Skeletal muscle cell (primary cell): ENCODE results near the gene CASP8.
A peak's percentile ranks its signal among the peaks of the same experiment; 100 is the strongest.
"Not testable (repeated sequence)": the region's sequence is repeated elsewhere in the genome, so short reads cannot be mapped to it uniquely, and the experiment has no call there.

ENCODE experiments used
- DNase-seq: peaks from one replicate; pipeline ENCODE4 v3.0.0-alpha.2; 2010; ENCODE audit warnings: low read depth
- H3K4me3 ChIP-seq: 2 replicates; pipeline ENCODE4 v1.5.1; 2011; ENCODE audit warnings: low read depth, mild to moderate bottlenecking, control low read depth, low read length, moderate library complexity

CASP8 gene

DNA sequence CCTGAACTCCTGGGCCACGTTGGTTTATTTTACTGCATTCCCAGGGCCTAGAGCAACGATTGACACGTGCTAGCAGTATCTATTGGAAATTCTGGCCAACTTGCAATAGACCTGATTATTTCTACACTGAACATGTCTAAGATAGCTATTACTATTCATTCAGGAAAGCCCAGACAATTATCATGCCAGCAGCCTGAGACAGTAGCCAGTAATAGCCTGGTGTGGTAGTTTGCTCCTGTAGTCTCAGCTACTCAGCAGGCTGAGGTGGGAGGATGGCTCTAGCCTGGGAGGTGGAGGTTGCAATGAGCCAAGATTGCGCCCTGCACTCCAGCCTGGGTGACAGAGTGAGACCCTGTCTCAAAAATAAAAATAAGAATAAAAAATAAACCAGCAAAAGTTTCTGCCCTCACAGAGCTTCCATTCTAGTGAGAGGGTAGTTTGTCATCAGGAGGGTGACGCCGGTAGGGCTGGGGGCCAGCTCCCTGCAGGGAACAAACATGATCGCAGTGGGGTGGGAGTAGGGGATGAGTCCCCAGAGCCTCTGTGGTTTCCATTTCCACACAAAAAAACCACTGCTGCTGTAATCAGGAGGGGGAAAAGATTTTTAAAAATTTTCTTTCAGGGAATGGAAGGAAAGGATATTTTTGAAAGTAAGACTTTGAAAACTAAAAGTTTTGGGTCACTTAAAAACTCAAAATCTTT is 4.3 kb downstream of the CASP8 start:
- no peak overlapping the region for H3K4me3 ChIP-seq
- no peak for DNase-seq

DNA sequence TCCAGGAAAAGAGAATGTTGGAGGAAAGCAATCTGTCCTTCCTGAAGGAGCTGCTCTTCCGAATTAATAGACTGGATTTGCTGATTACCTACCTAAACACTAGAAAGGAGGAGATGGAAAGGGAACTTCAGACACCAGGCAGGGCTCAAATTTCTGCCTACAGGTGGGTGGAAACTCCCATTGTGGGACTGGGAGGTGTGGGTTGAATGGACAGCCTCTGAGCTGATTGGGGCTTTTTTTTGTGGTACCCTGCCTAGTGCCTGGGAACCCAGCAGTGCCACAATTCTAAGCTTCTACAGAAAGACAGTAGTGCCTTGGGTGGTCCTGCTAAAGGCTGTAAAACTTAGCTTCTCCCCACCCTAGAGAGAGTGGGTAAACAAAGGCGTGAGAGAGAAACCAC is 6.3 kb downstream of the CASP8 start:
- no peak overlapping the region for H3K4me3 ChIP-seq
- no peak for DNase-seq

DNA sequence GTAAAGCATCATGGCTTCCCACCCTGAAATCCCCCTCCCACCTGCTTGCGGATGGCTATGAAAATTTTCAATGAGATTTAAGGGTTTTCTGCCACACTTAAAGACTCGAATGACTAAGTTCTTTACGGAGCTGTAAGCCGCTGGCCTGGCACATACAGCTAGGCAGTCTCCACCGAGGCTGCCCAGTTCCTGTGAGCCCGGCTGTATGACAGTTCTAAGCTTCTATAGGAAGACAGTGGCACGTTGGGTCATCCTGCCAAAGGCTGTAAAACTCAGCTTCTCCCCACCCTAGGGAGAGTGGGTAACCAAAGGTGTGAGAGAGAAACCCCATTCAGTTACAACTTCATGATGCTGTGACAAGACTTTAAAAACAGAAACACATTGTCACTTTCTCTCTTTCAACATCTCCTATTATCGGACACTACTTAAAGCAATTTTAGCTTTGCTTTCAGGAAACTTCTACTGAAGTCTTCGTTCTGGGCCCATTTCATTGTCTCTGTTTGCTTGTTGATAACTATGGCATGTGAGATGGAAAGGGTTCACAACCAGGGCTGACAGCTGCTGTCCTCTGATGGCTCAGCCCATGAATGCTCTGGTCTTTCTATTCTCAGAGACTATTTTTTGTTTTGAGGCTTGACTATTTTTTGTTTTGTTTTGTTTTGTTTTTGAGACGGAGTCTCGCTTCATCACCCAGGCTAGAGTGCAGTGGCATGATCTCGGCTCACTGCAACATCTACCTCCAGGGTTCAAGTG is 7.1 kb downstream of the CASP8 start:
- no peak for DNase-seq
- H3K4me3 ChIP-seq: no peak overlapping the region

DNA sequence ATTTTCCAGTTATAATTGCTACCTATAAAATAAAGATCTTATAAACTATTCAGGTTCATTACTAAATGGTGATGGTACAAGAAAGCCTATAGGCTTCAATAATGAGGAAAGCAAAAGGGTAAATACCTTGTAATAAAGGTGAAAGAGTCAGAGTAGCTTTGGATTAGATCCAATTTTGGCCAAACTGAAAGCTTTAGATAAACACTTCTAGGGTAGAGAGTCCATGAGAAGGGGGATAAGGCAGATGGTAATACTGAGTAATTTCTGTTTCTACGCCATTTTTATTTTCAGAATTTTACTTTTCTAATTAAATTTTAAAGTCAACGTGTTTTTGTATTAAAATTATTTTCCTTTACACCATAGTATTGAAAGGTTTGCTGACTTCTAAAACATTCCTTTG is 9.4 kb downstream of the CASP8 start:
- H3K4me3 ChIP-seq: no peak overlapping the region
- DNase-seq: no peak

DNA sequence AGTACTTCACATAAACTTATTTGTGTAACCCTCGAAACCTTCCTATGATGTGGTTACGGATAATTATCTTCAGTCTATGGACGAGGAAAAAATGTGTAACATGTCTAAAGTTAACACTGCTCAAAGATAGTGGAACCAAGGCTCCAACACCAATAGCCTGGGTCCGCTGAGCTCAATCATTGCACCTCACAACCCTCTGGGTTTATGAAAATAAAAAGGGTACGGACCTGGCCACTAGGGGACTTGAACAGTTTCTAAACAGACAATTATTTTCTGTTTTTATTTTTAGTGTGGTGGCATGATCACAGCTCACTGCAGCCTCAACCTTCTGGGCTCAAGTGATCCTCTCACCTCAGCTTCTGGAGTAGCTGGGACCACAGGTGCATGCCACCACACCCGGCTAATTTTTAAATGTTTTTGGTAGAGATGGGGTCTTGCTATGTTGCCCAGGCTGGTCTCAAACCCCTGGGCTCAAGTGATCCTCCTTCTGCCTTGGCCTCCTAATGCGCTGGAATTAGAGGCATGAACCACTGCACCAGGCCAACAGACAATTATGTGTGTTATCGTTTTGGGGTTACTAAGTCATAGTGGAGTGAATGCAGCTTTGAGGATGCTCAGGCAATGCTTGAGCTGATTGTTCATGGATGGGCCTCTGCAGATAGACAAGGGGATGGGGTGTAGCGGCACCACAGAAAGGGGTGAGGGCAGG is 10.1 kb downstream of the CASP8 start:
- no peak overlapping the region for H3K4me3 ChIP-seq
- no peak for DNase-seq

DNA sequence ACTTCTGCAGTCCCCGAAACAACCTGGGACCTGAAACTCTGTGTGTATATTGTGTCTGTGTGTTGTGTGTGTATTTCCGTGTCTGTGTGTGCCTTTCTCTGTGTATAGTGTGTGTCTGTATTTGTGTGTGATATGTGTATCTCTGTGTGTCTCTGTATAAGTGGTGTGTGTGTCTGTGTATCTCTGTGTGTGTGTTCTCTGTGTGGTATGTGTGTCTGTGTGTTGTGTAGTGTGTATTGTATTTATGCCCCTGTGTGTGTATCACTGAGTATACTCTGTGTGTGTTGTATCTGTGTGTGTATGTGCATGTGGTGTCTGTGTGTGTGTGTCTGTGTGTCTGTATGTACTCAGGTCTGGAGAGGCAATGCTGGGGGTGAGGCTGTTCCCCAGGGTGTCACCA is 11.6 kb downstream of the CASP8 start:
- DNase-seq: no peak
- H3K4me3 ChIP-seq: no peak overlapping the region

DNA sequence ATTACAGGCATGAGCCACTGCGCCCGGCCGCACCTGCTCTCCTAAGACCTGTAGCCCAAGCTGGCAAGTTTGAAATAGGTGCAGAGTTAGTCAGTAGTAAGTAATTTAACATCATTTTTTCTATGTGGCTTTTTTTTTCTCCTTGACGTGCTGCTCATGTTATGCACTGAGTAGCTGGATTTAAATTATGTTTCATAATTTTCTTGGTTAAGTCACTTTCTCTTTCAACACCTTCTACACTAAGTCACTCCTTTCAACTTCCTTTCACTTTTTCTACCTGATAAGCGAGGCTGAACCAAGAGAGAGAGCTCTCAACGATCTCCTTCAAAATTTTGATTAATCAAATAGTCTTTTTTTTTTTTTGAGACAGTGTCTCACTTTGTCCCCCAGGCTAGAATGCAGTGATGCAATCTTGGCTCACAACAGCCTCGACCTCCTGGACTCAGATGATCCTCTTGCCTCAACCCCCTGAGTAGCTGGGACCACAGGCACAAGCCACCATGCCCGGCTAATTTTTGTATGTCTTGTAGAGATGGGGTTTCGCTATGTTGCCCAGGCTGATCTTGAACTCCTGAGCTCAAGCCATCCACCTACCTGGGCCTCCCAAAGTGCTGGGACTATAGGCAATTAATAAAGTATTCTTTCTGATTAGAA is 13.1 kb downstream of the CASP8 start:
- no peak for DNase-seq
- H3K4me3 ChIP-seq: no peak overlapping the region

DNA sequence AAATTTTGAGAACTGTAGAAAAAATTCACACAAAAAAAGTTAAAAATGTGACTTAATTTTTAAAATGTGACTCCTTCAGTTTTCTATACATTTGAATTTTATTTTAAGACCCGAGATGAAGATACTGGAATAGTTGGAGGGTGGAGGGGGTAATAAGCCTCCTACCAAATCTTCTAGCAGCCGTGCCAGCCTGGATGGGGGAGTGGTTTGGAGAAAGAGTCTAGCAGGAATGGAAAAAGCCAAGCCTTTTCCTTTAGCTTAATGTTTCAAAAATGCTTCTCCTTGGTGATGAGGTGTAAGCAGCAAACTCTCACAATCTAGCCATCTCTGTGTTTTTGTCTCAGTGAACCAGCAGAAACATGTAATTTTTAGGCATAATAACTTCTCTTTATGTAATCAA is 14.7 kb downstream of the CASP8 start:
- no peak for DNase-seq
- no peak overlapping the region for H3K4me3 ChIP-seq

DNA sequence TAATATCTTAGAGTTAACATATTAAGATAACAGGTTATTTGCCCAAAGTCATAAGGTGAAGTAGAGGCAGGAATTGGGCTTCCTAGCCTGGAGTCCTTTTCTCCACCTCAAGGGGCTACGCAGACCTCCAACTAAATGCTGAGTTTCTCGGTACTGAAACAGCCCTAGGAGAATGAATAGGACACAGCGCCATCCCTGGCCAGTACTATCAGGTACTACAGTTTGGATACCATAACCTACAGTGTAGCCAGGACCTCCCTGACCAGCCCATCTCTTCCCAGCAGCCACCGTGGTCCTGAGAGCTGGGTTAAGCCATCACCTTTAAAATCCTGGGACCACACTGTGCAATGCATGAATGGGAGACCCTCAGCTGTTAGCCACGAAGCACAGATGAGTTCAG is 15.7 kb downstream of the CASP8 start:
- H3K4me3 ChIP-seq: no peak overlapping the region
- no peak for DNase-seq

DNA sequence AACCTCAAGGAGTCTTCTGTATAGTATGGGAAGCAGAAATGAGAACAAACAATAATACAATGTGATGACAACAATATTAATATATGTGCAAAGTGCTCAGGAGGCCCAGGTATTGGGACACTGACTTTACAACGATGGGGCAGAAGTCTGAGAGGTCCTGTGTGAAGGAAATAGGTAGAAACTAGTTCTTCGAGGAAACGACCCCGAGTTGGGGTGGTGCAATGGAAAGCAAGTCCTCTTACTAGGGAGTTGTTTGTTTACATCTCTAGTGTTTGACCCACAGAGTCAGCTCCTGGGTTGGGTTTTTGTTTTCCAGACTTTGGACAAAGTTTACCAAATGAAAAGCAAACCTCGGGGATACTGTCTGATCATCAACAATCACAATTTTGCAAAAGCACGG is 16.2 kb downstream of the CASP8 start:
- DNase-seq: no peak
- no peak overlapping the region for H3K4me3 ChIP-seq

DNA sequence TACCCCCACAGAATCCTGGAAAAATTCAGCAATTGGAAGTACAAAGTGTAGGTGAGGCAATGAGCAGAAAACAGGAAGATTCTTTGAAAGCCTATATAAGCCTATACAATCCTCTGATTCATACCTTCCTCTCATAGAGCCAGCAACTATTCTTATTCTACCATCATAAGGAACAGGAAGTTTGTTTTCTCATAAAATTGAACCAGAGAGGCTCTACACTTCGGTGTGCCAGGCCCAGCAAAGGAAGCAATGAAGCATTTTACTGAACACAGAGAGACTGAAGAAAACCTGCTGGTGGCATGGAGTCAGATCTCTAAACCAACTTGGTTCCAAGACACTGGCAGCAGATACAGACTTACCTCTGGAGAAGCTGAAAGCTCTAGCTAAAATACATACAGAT is 18.7 kb downstream of the CASP8 start:
- DNase-seq: no peak

DNA sequence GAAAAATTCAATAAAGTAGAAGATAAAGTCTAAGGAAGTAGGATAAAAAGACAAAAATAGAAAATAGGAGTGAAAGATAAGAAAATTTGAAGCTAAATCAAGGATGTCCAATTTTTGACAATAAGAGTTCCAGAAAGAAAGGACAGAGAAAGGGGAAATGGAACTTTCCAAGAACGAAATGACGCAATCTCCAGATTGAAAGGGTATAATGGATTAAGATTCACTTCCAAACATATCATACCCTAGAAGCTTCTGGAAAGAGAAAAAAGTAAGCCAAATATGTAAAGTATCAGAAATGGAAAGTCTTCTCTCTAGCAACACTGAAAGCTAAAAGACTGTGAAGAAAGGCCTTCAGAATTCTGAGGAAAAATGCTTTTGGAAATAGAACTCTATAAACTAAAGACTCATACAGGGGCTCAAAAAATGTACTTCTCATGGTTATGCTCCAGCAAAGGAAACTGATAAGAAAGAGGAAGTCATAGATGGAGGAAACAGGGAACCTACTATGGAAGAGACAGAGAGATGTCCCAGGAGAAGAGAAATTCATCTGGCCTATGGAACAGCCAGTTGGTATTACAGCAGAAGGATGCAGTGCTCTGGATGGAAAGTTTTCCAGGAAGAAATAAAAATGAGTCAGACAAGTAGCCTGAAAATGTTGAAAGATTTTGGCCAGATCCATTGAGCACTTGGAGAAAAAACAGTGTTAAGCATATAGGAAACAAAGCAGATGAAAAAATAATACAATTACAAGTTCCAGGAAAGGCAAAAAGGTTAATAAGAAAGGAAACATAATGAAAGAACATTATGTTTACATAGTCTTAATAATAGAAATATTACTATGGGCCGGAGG is 20.1 kb downstream of the CASP8 start:
- H3K4me3 ChIP-seq: no peak overlapping the region
- no peak for DNase-seq

More for the DNA sequence above, 18.7 kb downstream of the CASP8 start:
- H3K4me3 ChIP-seq: no peak overlapping the region

DNA sequence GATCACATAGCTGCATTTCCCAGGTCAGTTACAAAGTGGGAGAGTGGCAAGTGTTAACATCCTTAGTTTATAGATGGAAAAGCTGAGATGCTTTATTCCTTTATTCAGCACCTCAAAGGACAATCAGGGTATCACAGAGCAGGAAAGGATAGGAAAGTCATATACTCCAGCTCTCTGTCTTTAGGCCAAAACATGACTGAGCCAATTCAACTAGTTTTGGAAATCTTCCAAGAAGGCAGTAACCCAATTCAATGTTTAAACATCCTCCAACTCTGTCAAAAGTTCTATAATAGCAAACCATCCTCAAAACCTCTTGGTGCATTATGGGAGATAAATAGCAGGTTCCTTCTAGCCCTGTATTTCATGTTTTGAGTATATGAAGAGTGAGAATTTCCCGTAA is 25.2 kb downstream of the CASP8 start:
- DNase-seq: no peak
- H3K4me3 ChIP-seq: no peak overlapping the region

DNA sequence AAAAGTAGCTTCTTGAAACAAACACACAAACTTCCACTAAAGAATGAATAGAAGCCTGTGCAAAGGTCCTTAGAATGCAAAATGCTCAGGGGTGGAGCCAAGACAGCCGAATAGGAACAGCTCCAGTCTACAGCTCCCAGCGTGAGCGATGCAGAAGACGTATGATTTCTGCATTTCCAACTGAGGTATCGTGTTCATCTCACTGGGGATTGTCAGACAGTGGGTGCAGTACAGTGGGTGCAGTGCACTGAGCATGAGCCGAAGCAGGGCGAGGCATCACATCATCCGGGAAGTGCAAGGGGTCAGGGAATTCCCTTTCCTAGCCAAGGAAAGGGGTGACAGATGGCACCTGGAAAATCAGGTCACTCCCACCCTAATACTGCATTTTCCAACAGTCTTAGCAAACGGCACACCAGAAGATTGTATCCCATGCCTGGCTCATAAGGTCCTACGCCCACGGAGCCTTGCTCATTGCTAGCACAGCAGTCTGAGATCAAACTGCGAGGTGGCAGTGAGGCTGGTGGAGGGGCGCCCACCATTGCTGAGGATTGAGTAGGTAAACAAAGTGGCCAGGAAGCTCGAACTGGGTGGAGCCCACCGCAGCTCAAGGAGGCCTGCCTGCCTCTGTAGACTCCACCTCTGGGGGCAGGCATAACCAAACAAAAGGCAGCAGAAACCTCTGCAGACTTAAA is 30.3 kb downstream of the CASP8 start:
- not testable (repeated sequence) for DNase-seq, H3K4me3 ChIP-seq

DNA sequence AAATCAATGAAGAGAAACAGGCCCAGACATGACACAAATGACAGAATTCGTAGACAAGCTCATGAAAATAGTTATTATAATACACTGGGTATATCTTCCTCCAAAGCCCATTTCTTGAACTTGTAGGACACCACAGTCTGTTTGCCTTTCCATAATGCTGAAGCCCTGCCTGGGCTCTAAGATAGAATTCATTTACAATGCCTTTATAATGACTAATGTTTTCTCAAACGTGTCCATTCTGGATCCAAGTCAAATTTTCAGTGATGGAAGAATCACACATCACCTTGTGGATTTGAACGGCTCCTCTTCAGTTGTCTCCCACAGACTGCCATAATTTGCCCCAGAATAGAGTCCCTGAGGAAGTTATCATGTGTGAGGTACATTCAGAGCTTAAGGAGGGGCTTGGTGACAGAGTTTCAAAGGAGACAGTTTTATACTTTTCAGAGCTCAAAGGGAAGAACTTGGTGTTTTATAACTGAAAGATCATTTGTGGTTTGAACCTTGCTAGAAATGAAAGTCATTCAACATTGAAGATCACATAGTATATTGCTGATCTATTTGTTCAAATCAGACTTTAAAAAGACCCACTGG is 38.2 kb downstream of the CASP8 start:
- H3K4me3 ChIP-seq: no peak overlapping the region
- DNase-seq: peak; percentile 8

DNA sequence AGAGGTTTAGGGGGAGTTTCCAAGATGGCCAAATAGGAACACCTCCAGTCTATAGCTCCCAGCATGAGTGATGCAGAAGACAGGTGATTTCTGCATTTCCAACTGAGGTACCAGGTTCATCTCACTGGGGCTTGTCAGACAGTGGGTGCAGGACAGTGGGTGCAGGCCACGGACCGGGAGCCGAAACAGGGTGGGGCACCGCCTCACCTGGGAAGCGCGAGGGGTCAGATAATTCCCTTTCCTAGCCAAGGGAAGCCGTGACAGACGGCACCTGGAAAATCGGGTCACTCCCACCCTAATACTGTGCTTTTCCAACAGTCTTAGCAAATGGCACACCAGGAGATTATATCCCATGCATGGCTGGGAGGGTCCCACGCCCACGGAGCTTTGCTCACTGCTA is 39.6 kb downstream of the CASP8 start:
- not testable (repeated sequence) for DNase-seq, H3K4me3 ChIP-seq

DNA sequence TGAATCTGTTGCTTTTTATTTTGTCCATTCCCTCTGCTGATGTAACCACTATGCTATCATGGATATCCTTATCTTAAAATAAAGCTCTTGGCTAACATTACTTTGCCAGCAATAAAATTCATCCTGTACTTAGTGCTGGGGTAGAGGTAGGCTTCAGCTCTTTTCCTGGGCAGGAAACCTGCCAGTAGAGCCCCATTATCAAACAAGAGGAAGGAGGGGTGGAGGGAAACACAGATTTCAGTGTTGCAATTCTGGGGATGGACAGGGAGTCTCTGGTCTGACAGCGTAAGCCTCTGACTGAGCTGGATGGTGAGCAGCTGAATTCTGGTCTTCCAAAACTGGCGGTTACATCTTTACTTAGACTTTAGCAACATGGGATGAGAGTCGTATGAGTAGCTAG is 47.5 kb downstream of the CASP8 start:
- no peak for DNase-seq
- no peak overlapping the region for H3K4me3 ChIP-seq

DNA sequence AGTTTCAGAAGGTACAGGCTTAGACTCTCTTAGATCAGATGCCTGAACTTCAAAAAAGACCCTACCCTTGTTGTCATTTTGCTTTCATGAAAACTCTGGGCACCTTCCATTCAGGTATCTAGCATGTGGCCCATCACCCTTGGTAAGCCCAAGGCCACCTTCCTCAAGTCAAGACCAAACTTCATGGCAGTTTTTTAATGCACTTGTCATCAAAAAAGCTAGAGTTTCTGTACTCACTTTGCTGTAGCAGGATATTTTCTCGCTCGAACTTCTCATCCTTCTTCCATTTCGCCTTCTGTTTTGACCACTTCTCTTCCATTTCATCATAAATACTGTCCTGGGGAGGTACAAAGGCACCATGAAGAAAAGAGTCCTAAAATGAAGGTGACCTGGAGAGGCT is 48.6 kb downstream of the CASP8 start:
- DNase-seq: no peak
- no peak overlapping the region for H3K4me3 ChIP-seq
